Vagina (tissue), 2 donors: ENCODE measurements around the gene F2RL1. TPM values are rescaled to one million over a fixed set of nuclear protein-coding genes. Genes with fewer than 3 reads are reported as not detected.
A peak's percentile ranks its signal among the peaks of the same experiment; 100 is the strongest.
"Not testable (repeated sequence)": the region's sequence is repeated elsewhere in the genome, so short reads cannot be mapped to it uniquely, and the experiment has no call there.

ENCODE experiments used
- DNase-seq, 2 donors: peaks; one replicate each; pipeline ENCODE4 v3.0.0-alpha.2; 2017; ENCODE audit errors: extremely low spot score in 2 of 2
- H3K27ac ChIP-seq: fragments of 200-600 bp; sonication (generic); one replicate; pipeline ENCODE4 v1.5.1; 2019
- H3K27me3 ChIP-seq: fragments of 200-600 bp; sonication (generic); one replicate; pipeline ENCODE4 v1.5.1; 2019
- H3K36me3 ChIP-seq, 2 donors: fragments of 200-600 bp; sonication (generic); one replicate each; pipeline ENCODE4 v1.5.1; 2017 to 2019
- H3K4me1 ChIP-seq: fragments of 200-600 bp; sonication (generic); one replicate; pipeline ENCODE4 v1.5.1; 2019
- H3K4me3 ChIP-seq, 2 donors: fragments of 200-600 bp; sonication (generic); 1 replicate in 1 of 2; 2 replicates in 1 of 2; pipeline ENCODE4 v1.5.1; 2016 to 2019
- H3K9me3 ChIP-seq: fragments of 200-600 bp; sonication (generic); one replicate; pipeline ENCODE4 v1.5.1; 2019
- CTCF ChIP-seq, 3 experiments: fragments of 450-650 bp in 2 of 3; fragments of 200-600 bp in 1 of 3; sonication (generic) in 1 of 3; IDR thresholded peaks; one replicate each; pipeline ENCODE4 v1.5.1; 2017 to 2019; ENCODE audit warnings: antibody characterized with exemption in 3 of 3, mild to moderate bottlenecking in 2 of 3, moderate library complexity in 2 of 3
- POLR2A ChIP-seq, 2 donors: fragments of 450-650 bp; IDR thresholded peaks; one replicate each; pipeline ENCODE4 v1.6.1; 2017; ENCODE audit warnings: antibody characterized with exemption in 2 of 2, mild to moderate bottlenecking in 2 of 2, moderate library complexity in 2 of 2
- POLR2AphosphoS5 ChIP-seq, 2 donors: sonication (generic); formaldehyde crosslinking; IDR thresholded peaks; one replicate each; pipeline ENCODE4 v1.9.0; 2017; ENCODE audit warnings: antibody characterized with exemption in 2 of 2, mild to moderate bottlenecking in 2 of 2, low read depth in 1 of 2; ENCODE audit not compliant: insufficient read depth in 1 of 2
- intact Hi-C: fragments of 100-400 bp; cut with DNase I; formaldehyde crosslinking; loops from one replicate; pipeline ENCODE4 v1.15.1; 2023
- total RNA-seq: library from RNA; depleted of rRNA; stranded (reverse); fragments of >200 nt; gene quantifications from one replicate; pipeline ENCODE4 v1.2.3, GENCODE V29; 2016

The F2RL1 gene
- total RNA-seq, 1 donor from 2014 or later, result 6.6 TPM

GRCh38 chr5:76810236-76810635 is 8.6 kb upstream of the F2RL1 start:
- no peak for TF ChIP-seq POLR2A (IDR thresholded peaks at IDR 0.05)
- H3K36me3 ChIP-seq, result no peaks in the 10 kb centered on the region
- H3K27me3 ChIP-seq, result no peaks in the 10 kb centered on the region
- no peak overlapping the region for H3K4me3 ChIP-seq
- no peaks in the 10 kb centered on the region for H3K9me3 ChIP-seq
- DNase-seq, result no peak
- H3K27ac ChIP-seq, result no peak overlapping the region
- H3K4me1 ChIP-seq, result peaks cover 5% of the 10 kb centered on the region
- intact Hi-C loops, result no loop called here

- Histone ChIP-seq H3K27me3 (no peaks in the 10 kb centered on the region), H3K9me3 (no peaks in the 10 kb centered on the region), H3K36me3 (no peaks in the 10 kb centered on the region), H3K4me1 (peaks cover 5% of the 10 kb centered on the region), H3K27ac (no peak overlapping the region), H3K4me3 (no peak overlapping the region)
- DNase-seq, result no peak
- TF ChIP-seq POLR2A (IDR thresholded peaks at IDR 0.05) (no peak), CTCF (IDR thresholded peaks at IDR 0.05) (no peak), POLR2AphosphoS5 (IDR thresholded peaks at IDR 0.05; ENCODE audit: insufficient read depth in 1 of 2, low read depth in 1 of 2) (no peak)
- intact Hi-C loops, result no loop called here
These were observed 7.6 kb upstream of the F2RL1 start for GRCh38 chr5:76811214-76811613.

- DNase-seq, H3K9me3 ChIP-seq, intact Hi-C loops, H3K27me3 ChIP-seq, H3K27ac ChIP-seq, H3K36me3 ChIP-seq, H3K4me1 ChIP-seq, H3K4me3 ChIP-seq: not testable (repeated sequence)
These were observed 6.6 kb upstream of the F2RL1 start for GRCh38 chr5:76812209-76812608.

- DNase-seq, result no peak
- Histone ChIP-seq H3K27me3 (no peaks in the 10 kb centered on the region), H3K36me3 (no peaks in the 10 kb centered on the region), H3K27ac (no peak overlapping the region), H3K9me3 (no peaks in the 10 kb centered on the region), H3K4me3 (no peak overlapping the region), H3K4me1 (peaks cover 8% of the 10 kb centered on the region)
- TF ChIP-seq CTCF (IDR thresholded peaks at IDR 0.05), result no peak
- TF ChIP-seq POLR2AphosphoS5 (IDR thresholded peaks at IDR 0.05; ENCODE audit: insufficient read depth in 1 of 2, low read depth in 1 of 2), result no peak
- no peak for TF ChIP-seq POLR2A (IDR thresholded peaks at IDR 0.05)
- intact Hi-C loops, result no loop called here
These were observed 4.8 kb upstream of the F2RL1 start for GRCh38 chr5:76813982-76814562.

- no peak overlapping the region for H3K27ac ChIP-seq
- intact Hi-C loops, result no loop called here
- TF ChIP-seq POLR2A (IDR thresholded peaks at IDR 0.05), result no peak
- TF ChIP-seq CTCF (IDR thresholded peaks at IDR 0.05), result no peak
- no peak for TF ChIP-seq POLR2AphosphoS5 (IDR thresholded peaks at IDR 0.05; ENCODE audit: insufficient read depth in 1 of 2, low read depth in 1 of 2)
- no peaks in the 10 kb centered on the region for H3K9me3 ChIP-seq
- no peaks in the 10 kb centered on the region for H3K36me3 ChIP-seq
- no peak overlapping the region for H3K4me3 ChIP-seq
- H3K27me3 ChIP-seq, result no peaks in the 10 kb centered on the region
- H3K4me1 ChIP-seq, result peaks cover 18% of the 10 kb centered on the region
- DNase-seq, result no peak
These were observed 2.6 kb upstream of the F2RL1 start for GRCh38 chr5:76816110-76816831.

- H3K27ac ChIP-seq, result peak overlapping the region; percentile 28
- TF ChIP-seq POLR2AphosphoS5 (IDR thresholded peaks at IDR 0.05; ENCODE audit: insufficient read depth in 1 of 2, low read depth in 1 of 2) (no peak), POLR2A (IDR thresholded peaks at IDR 0.05) (no peak), CTCF (IDR thresholded peaks at IDR 0.05) (no peak)
- no peaks in the 10 kb centered on the region for H3K27me3 ChIP-seq
These were observed 1.2 kb downstream of the F2RL1 start for GRCh38 chr5:76819851-76820525.

More at GRCh38 chr5:76819851-76820525, 1.2 kb downstream of the F2RL1 start:
- H3K4me1 ChIP-seq, result peaks cover 18% of the 10 kb centered on the region
- intact Hi-C loops, result no loop called here
- DNase-seq, result no peak
- H3K36me3 ChIP-seq, result no peaks in the 10 kb centered on the region
- H3K9me3 ChIP-seq, result no peaks in the 10 kb centered on the region
- peak overlapping the region; percentile 36 to 56 for H3K4me3 ChIP-seq
